Measurements from ENCODE around the gene DLGAP1. TPM values are rescaled to one million over a fixed set of nuclear protein-coding genes. Genes with fewer than 3 reads are reported as not detected.

The DLGAP1 gene
- total RNA-seq, 1 experiment from 2014 or later: 0.39 TPM

DNA sequence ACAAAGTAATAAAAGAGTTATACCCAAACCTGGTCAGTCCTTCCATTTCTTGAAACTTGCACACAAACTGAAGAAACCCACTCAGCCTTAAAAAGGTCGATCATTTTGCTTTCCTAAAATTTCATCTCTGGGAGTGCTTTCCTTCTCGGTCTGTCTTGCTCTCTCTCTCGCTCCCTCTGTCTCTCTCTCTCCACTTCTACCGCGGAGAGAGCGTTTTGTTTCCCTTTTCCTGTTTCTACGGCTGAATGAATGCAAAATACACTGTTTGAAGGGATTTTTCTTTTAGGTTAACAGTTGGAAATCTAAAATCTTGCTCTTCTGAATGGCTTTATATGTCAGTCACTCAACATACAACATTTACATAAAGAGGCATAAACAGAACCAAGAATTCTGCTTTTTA is 581.0 kb downstream of the DLGAP1 start:
- Histone ChIP-seq H4K20me1 (ENCODE audit: insufficient read depth) (no peaks in the 10 kb centered on the region), H3K27ac (ENCODE audit: low read depth, low read length) (no peak overlapping the region), H3K27me3 (ENCODE audit: insufficient read depth, low read length) (peaks cover 73% of the 10 kb centered on the region), H3K36me3 (ENCODE audit: control insufficient read depth in 1 of 2, insufficient read depth in 2 of 2, low read length in 2 of 2) (no peaks in the 10 kb centered on the region), H3K79me2 (ENCODE audit: insufficient read depth, low read length) (no peaks in the 10 kb centered on the region), H2AFZ (ENCODE audit: low read depth, low read length, poor library complexity, severe bottlenecking) (no peak overlapping the region), H3K4me1 (ENCODE audit: control insufficient read depth in 1 of 2, insufficient read depth in 2 of 2, low read length in 2 of 2) (no peaks in the 10 kb centered on the region), H3K9me3 (ENCODE audit: control insufficient read depth in 1 of 2, insufficient read depth in 1 of 2, low read depth in 1 of 2, low read length in 2 of 2) (no peaks in the 10 kb centered on the region), H3K4me3 (replicated peaks in 1 of 2; ENCODE audit: low read depth in 1 of 2, low read length in 2 of 2) (no peak overlapping the region), H3K4me2 (ENCODE audit: low read length) (no peak overlapping the region), H3K9me2 (ENCODE audit: insufficient read depth) (no peaks in the 10 kb centered on the region), H3K9ac (ENCODE audit: low read length) (no peak overlapping the region)
- BruUV-seq (replicated peaks): no TSS peak
- ChIA-PET CTCF (no interaction called here), RAD21 (ENCODE audit: low non-redundant PET in 1 of 2, low total read pairs in 2 of 2, uncharacterized antibody in 2 of 2, unreplicated experiment in 2 of 2) (no interaction called here), POLR2A (no interaction called here)
- DNase-seq (ENCODE audit: low read depth, low spot score) (no peak), ATAC-seq (no peak)
- no peak for TF ChIP-seq SRF (IDR thresholded peaks at IDR 0.05; ENCODE audit: low read depth)
- TF ChIP-seq, protein P1, sequence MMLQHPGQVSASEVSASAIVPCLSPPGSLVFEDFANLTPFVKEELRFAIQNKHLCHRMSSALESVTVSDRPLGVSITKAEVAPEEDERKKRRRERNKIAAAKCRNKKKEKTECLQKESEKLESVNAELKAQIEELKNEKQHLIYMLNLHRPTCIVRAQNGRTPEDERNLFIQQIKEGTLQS (IDR thresholded peaks at IDR 0.05): no peak
- no peak for TF ChIP-seq ELF1 (IDR thresholded peaks at IDR 0.05; ENCODE audit: borderline replicate concordance, low read depth)
- TF ChIP-seq EGR1 (IDR thresholded peaks at IDR 0.05; ENCODE audit: low read depth): no peak
- TF ChIP-seq EZH2phosphoT487 (IDR thresholded peaks at IDR 0.05; ENCODE audit: borderline replicate concordance): no peak
- no peak for TF ChIP-seq SP1 (IDR thresholded peaks at IDR 0.05; ENCODE audit: low read depth)
- TF ChIP-seq EZH2 (IDR thresholded peaks at IDR 0.05): no peak
- no peak for TF ChIP-seq CTCF (IDR thresholded peaks at IDR 0.05 in 2 of 3, conservative IDR thresholded peaks at IDR 0.05 in 1 of 3; ENCODE audit: borderline replicate concordance in 1 of 3, insufficient read depth in 1 of 3, low read depth in 2 of 3, low read length in 2 of 3)
- TF ChIP-seq ZBTB33 (IDR thresholded peaks at IDR 0.05; ENCODE audit: extremely low read depth, insufficient replicate concordance, low read length): no peak
- TF ChIP-seq, protein P2, sequence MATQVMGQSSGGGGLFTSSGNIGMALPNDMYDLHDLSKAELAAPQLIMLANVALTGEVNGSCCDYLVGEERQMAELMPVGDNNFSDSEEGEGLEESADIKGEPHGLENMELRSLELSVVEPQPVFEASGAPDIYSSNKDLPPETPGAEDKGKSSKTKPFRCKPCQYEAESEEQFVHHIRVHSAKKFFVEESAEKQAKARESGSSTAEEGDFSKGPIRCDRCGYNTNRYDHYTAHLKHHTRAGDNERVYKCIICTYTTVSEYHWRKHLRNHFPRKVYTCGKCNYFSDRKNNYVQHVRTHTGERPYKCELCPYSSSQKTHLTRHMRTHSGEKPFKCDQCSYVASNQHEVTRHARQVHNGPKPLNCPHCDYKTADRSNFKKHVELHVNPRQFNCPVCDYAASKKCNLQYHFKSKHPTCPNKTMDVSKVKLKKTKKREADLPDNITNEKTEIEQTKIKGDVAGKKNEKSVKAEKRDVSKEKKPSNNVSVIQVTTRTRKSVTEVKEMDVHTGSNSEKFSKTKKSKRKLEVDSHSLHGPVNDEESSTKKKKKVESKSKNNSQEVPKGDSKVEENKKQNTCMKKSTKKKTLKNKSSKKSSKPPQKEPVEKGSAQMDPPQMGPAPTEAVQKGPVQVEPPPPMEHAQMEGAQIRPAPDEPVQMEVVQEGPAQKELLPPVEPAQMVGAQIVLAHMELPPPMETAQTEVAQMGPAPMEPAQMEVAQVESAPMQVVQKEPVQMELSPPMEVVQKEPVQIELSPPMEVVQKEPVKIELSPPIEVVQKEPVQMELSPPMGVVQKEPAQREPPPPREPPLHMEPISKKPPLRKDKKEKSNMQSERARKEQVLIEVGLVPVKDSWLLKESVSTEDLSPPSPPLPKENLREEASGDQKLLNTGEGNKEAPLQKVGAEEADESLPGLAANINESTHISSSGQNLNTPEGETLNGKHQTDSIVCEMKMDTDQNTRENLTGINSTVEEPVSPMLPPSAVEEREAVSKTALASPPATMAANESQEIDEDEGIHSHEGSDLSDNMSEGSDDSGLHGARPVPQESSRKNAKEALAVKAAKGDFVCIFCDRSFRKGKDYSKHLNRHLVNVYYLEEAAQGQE (IDR thresholded peaks at IDR 0.05; ENCODE audit: low read depth): no peak
- intact Hi-C loops (cut with micrococcal nuclease): loop anchor here (5.0 kb wide), 1 partner anchor 942 kb away; no protein-coding TSS in a partner anchor

All from HCT116 (cell line).